OCI-LY1 (cell line): ENCODE data around the gene TWSG1.

Experiments used
- EZH2 ChIP-seq: fragments of 200-600 bp; sonication (generic), shearing (Covaris generic); IDR thresholded peaks from 2 replicates; pipeline ENCODE4 v1.8.0; 2017; ENCODE audit warnings: borderline replicate concordance, mixed run types, mild to moderate bottlenecking, antibody characterized with exemption, low read length, moderate library complexity, mixed read lengths
- TF ChIP-seq, protein P1 (sequence below): fragments of 200-600 bp; sonication (generic), shearing (Covaris generic); IDR thresholded peaks from 2 replicates; pipeline ENCODE4 v1.5.1; 2017; ENCODE audit warnings: mild to moderate bottlenecking, antibody characterized with exemption, low read length, moderate library complexity, mixed read lengths

DNA sequence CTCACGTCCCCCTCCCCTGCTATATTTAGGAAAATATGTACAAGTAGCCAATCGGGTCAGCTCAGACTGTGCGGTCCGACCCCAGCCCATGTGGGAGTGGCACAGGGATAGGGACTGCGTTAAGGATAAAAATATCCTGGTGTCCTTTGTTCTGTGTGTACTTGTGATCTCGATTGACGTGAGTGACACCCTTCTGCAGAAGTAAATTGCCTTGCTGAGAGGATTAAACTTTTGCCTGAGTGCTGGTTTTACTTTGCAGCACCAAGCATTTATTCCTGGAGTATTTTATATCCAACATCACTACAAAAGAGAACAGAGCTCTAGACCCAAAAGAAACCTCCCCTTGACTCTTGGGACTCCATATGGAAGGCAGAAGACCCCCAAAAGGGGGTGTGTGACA is 112.8 kb downstream of the TWSG1 start:
- TF ChIP-seq EZH2, result no peak
- TF ChIP-seq, protein P1, sequence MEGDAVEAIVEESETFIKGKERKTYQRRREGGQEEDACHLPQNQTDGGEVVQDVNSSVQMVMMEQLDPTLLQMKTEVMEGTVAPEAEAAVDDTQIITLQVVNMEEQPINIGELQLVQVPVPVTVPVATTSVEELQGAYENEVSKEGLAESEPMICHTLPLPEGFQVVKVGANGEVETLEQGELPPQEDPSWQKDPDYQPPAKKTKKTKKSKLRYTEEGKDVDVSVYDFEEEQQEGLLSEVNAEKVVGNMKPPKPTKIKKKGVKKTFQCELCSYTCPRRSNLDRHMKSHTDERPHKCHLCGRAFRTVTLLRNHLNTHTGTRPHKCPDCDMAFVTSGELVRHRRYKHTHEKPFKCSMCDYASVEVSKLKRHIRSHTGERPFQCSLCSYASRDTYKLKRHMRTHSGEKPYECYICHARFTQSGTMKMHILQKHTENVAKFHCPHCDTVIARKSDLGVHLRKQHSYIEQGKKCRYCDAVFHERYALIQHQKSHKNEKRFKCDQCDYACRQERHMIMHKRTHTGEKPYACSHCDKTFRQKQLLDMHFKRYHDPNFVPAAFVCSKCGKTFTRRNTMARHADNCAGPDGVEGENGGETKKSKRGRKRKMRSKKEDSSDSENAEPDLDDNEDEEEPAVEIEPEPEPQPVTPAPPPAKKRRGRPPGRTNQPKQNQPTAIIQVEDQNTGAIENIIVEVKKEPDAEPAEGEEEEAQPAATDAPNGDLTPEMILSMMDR, result no peak
